ENCODE measurements around the gene SPTB.

The SPTB gene

GRCh38 chr14:64753999-64754398 lies 125.7 kb downstream of the SPTB start:
- no peak for TF ChIP-seq MYC (IDR thresholded peaks at IDR 0.05; ENCODE audit: low read depth, low read length)
- DNase-seq (ENCODE audit: low read depth): no peak
- H3K4me3 ChIP-seq (ENCODE audit: low read depth, low read length): no peak overlapping the region

GRCh38 chr14:64753374-64753773 lies 126.3 kb downstream of the SPTB start:
- DNase-seq (ENCODE audit: low read depth): no peak
- H3K4me3 ChIP-seq (ENCODE audit: low read depth, low read length): no peak overlapping the region
- TF ChIP-seq CTCF (IDR thresholded peaks at IDR 0.05; ENCODE audit: low read depth, low read length) (no peak), MAX (IDR thresholded peaks at IDR 0.05; ENCODE audit: low read depth, low read length) (no peak), MYC (IDR thresholded peaks at IDR 0.05; ENCODE audit: low read depth, low read length) (no peak), POLR2A (IDR thresholded peaks at IDR 0.05; ENCODE audit: extremely low read depth, insufficient read length) (no peak)

GRCh38 chr14:64752909-64753308 lies 126.8 kb downstream of the SPTB start:
- no peak overlapping the region for H3K4me3 ChIP-seq (ENCODE audit: low read depth, low read length)
- TF ChIP-seq MAX (IDR thresholded peaks at IDR 0.05; ENCODE audit: low read depth, low read length) (no peak), POLR2A (IDR thresholded peaks at IDR 0.05; ENCODE audit: extremely low read depth, insufficient read length) (no peak), MYC (IDR thresholded peaks at IDR 0.05; ENCODE audit: low read depth, low read length) (no peak), CTCF (IDR thresholded peaks at IDR 0.05; ENCODE audit: low read depth, low read length) (no peak)

GRCh38 chr14:64748995-64749714 lies 130.6 kb downstream of the SPTB start:
- H3K4me3 ChIP-seq (ENCODE audit: low read depth, low read length): no peak overlapping the region
- TF ChIP-seq POLR2A (IDR thresholded peaks at IDR 0.05; ENCODE audit: extremely low read depth, insufficient read length): no peak
- TF ChIP-seq MAX (IDR thresholded peaks at IDR 0.05; ENCODE audit: low read depth, low read length): no peak
- no peak for TF ChIP-seq MYC (IDR thresholded peaks at IDR 0.05; ENCODE audit: low read depth, low read length)
- TF ChIP-seq CTCF (IDR thresholded peaks at IDR 0.05; ENCODE audit: low read depth, low read length): no peak
- no peak for DNase-seq (ENCODE audit: low read depth)

More at GRCh38 chr14:64752909-64753308, 126.8 kb downstream of the SPTB start:
- no peak for DNase-seq (ENCODE audit: low read depth)

- TF ChIP-seq MAX (IDR thresholded peaks at IDR 0.05; ENCODE audit: low read depth, low read length): no peak
- TF ChIP-seq MYC (IDR thresholded peaks at IDR 0.05; ENCODE audit: low read depth, low read length): no peak
- no peak for TF ChIP-seq POLR2A (IDR thresholded peaks at IDR 0.05; ENCODE audit: extremely low read depth, insufficient read length)
- no peak for TF ChIP-seq CTCF (IDR thresholded peaks at IDR 0.05; ENCODE audit: low read depth, low read length)
- no peak for DNase-seq (ENCODE audit: low read depth)
- H3K4me3 ChIP-seq (ENCODE audit: low read depth, low read length): no peak overlapping the region
Observed at GRCh38 chr14:64748521-64748920, 131.2 kb downstream of the SPTB start.

- no peak overlapping the region for H3K4me3 ChIP-seq (ENCODE audit: low read depth, low read length)
- no peak for DNase-seq (ENCODE audit: low read depth)
- TF ChIP-seq MYC (IDR thresholded peaks at IDR 0.05; ENCODE audit: low read depth, low read length): no peak
- TF ChIP-seq CTCF (IDR thresholded peaks at IDR 0.05; ENCODE audit: low read depth, low read length): no peak
- TF ChIP-seq POLR2A (IDR thresholded peaks at IDR 0.05; ENCODE audit: extremely low read depth, insufficient read length): no peak
- no peak for TF ChIP-seq MAX (IDR thresholded peaks at IDR 0.05; ENCODE audit: low read depth, low read length)
Observed at GRCh38 chr14:64747327-64747726, 132.4 kb downstream of the SPTB start.
